Liver (tissue), 9 donors: ENCODE results near the gene SAP30. TPM values are rescaled to one million over a fixed set of nuclear protein-coding genes. Genes with fewer than 3 reads are reported as not detected.

Experiments used
- DNase-seq: peaks from one replicate; pipeline ENCODE4 v3.0.0-alpha.2; 2017; ENCODE audit warnings: low spot score
- H3K27ac ChIP-seq, 2 donors: one replicate each; pipeline ENCODE4 v1.7.0; 2013; ENCODE audit warnings: inconsistent platforms in 2 of 2, low read length in 2 of 2, control low read depth in 1 of 2, low read depth in 1 of 2, mild to moderate bottlenecking in 1 of 2
- H3K27me3 ChIP-seq, 4 donors: one replicate each; pipeline versions ENCODE4 v1.6.1 to v1.7.0; 2013; ENCODE audit warnings: low read length in 3 of 4, inconsistent platforms in 1 of 4, mild to moderate bottlenecking in 1 of 4, moderate library complexity in 1 of 4; ENCODE audit not compliant: control insufficient read depth in 4 of 4, insufficient read depth in 4 of 4
- H3K36me3 ChIP-seq, 4 donors: one replicate each; pipeline versions ENCODE4 v1.6.1 to v1.7.0; 2013; ENCODE audit warnings: low read length in 3 of 4, mild to moderate bottlenecking in 3 of 4, low read depth in 1 of 4, moderate library complexity in 1 of 4; ENCODE audit not compliant: control insufficient read depth in 4 of 4, insufficient read depth in 3 of 4
- H3K4me1 ChIP-seq, 4 donors: one replicate each; pipeline versions ENCODE4 v1.6.1 to v1.7.0; 2013; ENCODE audit warnings: low read length in 3 of 4, mild to moderate bottlenecking in 3 of 4, moderate library complexity in 1 of 4; ENCODE audit not compliant: control insufficient read depth in 4 of 4, insufficient read depth in 4 of 4
- H3K4me3 ChIP-seq, 3 donors: one replicate each; pipeline versions ENCODE4 v1.6.1 to v1.7.0; 2013; ENCODE audit warnings: low read length in 3 of 3, control low read depth in 1 of 3, low read depth in 1 of 3, mild to moderate bottlenecking in 1 of 3
- H3K9ac ChIP-seq, 2 donors: one replicate each; pipeline ENCODE4 v1.7.0; 2013; ENCODE audit warnings: low read length in 2 of 2, mild to moderate bottlenecking in 2 of 2, moderate library complexity in 2 of 2, control low read depth in 1 of 2, low read depth in 1 of 2
- H3K9me3 ChIP-seq, 4 donors: one replicate each; pipeline versions ENCODE4 v1.6.1 to v1.7.0; 2013; ENCODE audit warnings: low read length in 3 of 4; ENCODE audit not compliant: control insufficient read depth in 4 of 4
- ATF3 ChIP-seq: IDR thresholded peaks from 2 replicates; pipeline ENCODE4 v1.6.1; 2016; ENCODE audit warnings: antibody characterized with exemption
- CTCF ChIP-seq: fragments of 150-350 bp; IDR thresholded peaks from 2 replicates; pipeline ENCODE4 v1.5.1; 2017; ENCODE audit warnings: improper control_type of control experiment, low read depth, low read length; ENCODE audit not compliant: missing input control
- EGR1 ChIP-seq, 2 donors: IDR thresholded peaks; 2 replicates each; pipeline ENCODE4 v1.6.1; 2016 to 2018; ENCODE audit warnings: antibody characterized with exemption in 2 of 2, low read depth in 2 of 2
- FOXA1 ChIP-seq: IDR thresholded peaks from 2 replicates; pipeline ENCODE4 v1.6.1; 2016; ENCODE audit warnings: antibody characterized with exemption
- FOXA2 ChIP-seq: IDR thresholded peaks from 2 replicates; pipeline ENCODE4 v1.6.1; 2016; ENCODE audit warnings: antibody characterized with exemption
- HNF4A ChIP-seq, 2 donors: conservative IDR thresholded peaks; 2 replicates each; pipeline ENCODE4 v1.6.1; 2016; ENCODE audit warnings: antibody characterized with exemption in 2 of 2, mild to moderate bottlenecking in 2 of 2
- HNF4G ChIP-seq: IDR thresholded peaks from 2 replicates; pipeline ENCODE4 v1.6.1; 2016; ENCODE audit warnings: antibody characterized with exemption
- JUND ChIP-seq, 2 donors: IDR thresholded peaks; 2 replicates each; pipeline ENCODE4 v1.6.1; 2016; ENCODE audit warnings: antibody characterized with exemption in 2 of 2
- MAX ChIP-seq: IDR thresholded peaks from 2 replicates; pipeline ENCODE4 v1.6.1; 2016; ENCODE audit warnings: antibody characterized with exemption
- RAD21 ChIP-seq, 2 donors: IDR thresholded peaks; 2 replicates each; pipeline ENCODE4 v1.6.1; 2016; ENCODE audit warnings: antibody characterized with exemption in 2 of 2, mild to moderate bottlenecking in 2 of 2
- REST ChIP-seq: IDR thresholded peaks from 2 replicates; pipeline ENCODE4 v1.6.1; 2016; ENCODE audit warnings: antibody characterized with exemption, mild to moderate bottlenecking
- RXRA ChIP-seq, 2 donors: IDR thresholded peaks; 2 replicates each; pipeline ENCODE4 v1.6.1; 2017 to 2018; ENCODE audit warnings: antibody characterized with exemption in 2 of 2, mild to moderate bottlenecking in 1 of 2
- TAF1 ChIP-seq: conservative IDR thresholded peaks from 2 replicates; pipeline ENCODE4 v1.6.1; 2016; ENCODE audit warnings: antibody characterized with exemption, mild to moderate bottlenecking
- YY1 ChIP-seq: IDR thresholded peaks from 2 replicates; pipeline ENCODE4 v1.6.1; 2016; ENCODE audit warnings: antibody characterized with exemption, mild to moderate bottlenecking
- ZBTB33 ChIP-seq: IDR thresholded peaks from 2 replicates; pipeline ENCODE4 v1.6.1; 2016; ENCODE audit warnings: antibody characterized with exemption
- WGBS: extraction: QIAGEN DNeasy Blood & Tissue Kit; methylation state at CpG from one replicate; pipeline ENCODE4 v1.1.7; 2013; 5-methylcytosine and 5-hydroxymethylcytosine counted together
- polyA plus RNA-seq, 2 donors: library from polyadenylated mRNA; stranded (reverse) in 1 of 2; unstranded in 1 of 2; fragments of 200-250 nt in 1 of 2; fragments of >200 nt in 1 of 2; fragmentation: Nextera tagmentation in 1 of 2; extraction: Ambion mirVana in 1 of 2; gene quantifications; one replicate each; pipeline versions ENCODE4 v1.2.1 to v1.2.3, GENCODE V29; 2013 to 2015
- total RNA-seq, 2 donors: library from RNA; depleted of rRNA; stranded (reverse); fragments of >200 nt; gene quantifications; one replicate each; pipeline ENCODE4 v1.2.3, GENCODE V29; 2014
- donor health status: healthy.
- donor health status: healthy.
- donor health status: healthy.
- donor health status: healthy.
- donor health status: healthy.

The SAP30 gene
- total and polyA plus RNA-seq, 4 donors: 1.3 to 10.0 (median 3.7) TPM

- TF ChIP-seq FOXA2 (no peak), HNF4A (conservative IDR thresholded peaks at IDR 0.05) (no peak), MAX (no peak), TAF1 (no peak), RAD21 (IDR thresholded peaks at IDR 0.05) (no peak), EGR1 (IDR thresholded peaks at IDR 0.05; ENCODE audit: low read depth in 2 of 2) (no peak), HNF4G (no peak), JUND (IDR thresholded peaks at IDR 0.05) (no peak), ZBTB33 (no peak), RXRA (IDR thresholded peaks at IDR 0.05) (no peak), ATF3 (no peak)
- no peak for DNase-seq
- WGBS: 92% methylated on average over 3 of the region's 3 CpGs
Measured at GRCh38 chr4:173404296-173404865, 33.6 kb downstream of the SAP30 start.

GRCh38 chr4:173405840-173406606 lies 35.3 kb downstream of the SAP30 start:
- H3K27ac ChIP-seq: no peak overlapping the region
- H3K4me1 ChIP-seq: no peaks in the 10 kb centered on the region
- H3K9ac ChIP-seq: no peak overlapping the region
- H3K9me3 ChIP-seq: no peaks in the 10 kb centered on the region
- no peak overlapping the region for H3K4me3 ChIP-seq
- 92% methylated on average over 4 of the region's 4 CpGs for WGBS
- no peak for DNase-seq
- TF ChIP-seq HNF4G: no peak
- no peaks in the 10 kb centered on the region for H3K27me3 ChIP-seq
- H3K36me3 ChIP-seq: no peaks in the 10 kb centered on the region

More at GRCh38 chr4:173404296-173404865, 33.6 kb downstream of the SAP30 start:
- Histone ChIP-seq H3K36me3 (no peaks in the 10 kb centered on the region), H3K27ac (no peak overlapping the region), H3K4me3 (no peak overlapping the region), H3K9me3 (no peaks in the 10 kb centered on the region), H3K4me1 (no peaks in the 10 kb centered on the region), H3K27me3 (no peaks in the 10 kb centered on the region), H3K9ac (no peak overlapping the region)

GRCh38 chr4:173410079-173410478 lies 39.3 kb downstream of the SAP30 start:
- Histone ChIP-seq H3K4me3 (no peak overlapping the region), H3K9ac (no peak overlapping the region), H3K27me3 (no peaks in the 10 kb centered on the region), H3K9me3 (no peaks in the 10 kb centered on the region), H3K36me3 (no peaks in the 10 kb centered on the region), H3K27ac (no peak overlapping the region), H3K4me1 (no peaks in the 10 kb centered on the region)
- TF ChIP-seq REST: no peak
- no peak for TF ChIP-seq CTCF
- no peak for TF ChIP-seq HNF4A (conservative IDR thresholded peaks at IDR 0.05)
- no peak for TF ChIP-seq EGR1 (IDR thresholded peaks at IDR 0.05; ENCODE audit: low read depth in 2 of 2)
- TF ChIP-seq YY1: no peak
- no peak for TF ChIP-seq FOXA1
- no peak for DNase-seq
- WGBS: 48% methylated on average over 2 of the region's 2 CpGs
